Activated CD8-positive, alpha-beta T cell treated with anti-CD3 and anti-CD28 coated beads, Interleukin-2, amount 10 ng/mL, durations not matched to agents 7 days and 5 days (primary cell): ENCODE data around the gene SYNE1. TPM values are rescaled to one million over a fixed set of nuclear protein-coding genes. Genes with fewer than 3 reads are reported as not detected.
"Not testable (repeated sequence)": the region's sequence is repeated elsewhere in the genome, so short reads cannot be mapped to it uniquely, and the experiment has no call there.

Experiments
- ATAC-seq: fragments of 150-1000 bp; cut with Tn5 transposase; one replicate; pipeline ENCODE4 v1.10.0; 2021; ENCODE audit warnings: moderate library complexity
- CTCF ChIA-PET: fragments of 350-600 bp; sonication (Branson Sonifier 250); formaldehyde crosslinking; loops from one replicate; lab custom pipeline; 2021; ENCODE audit warnings: antibody characterized with exemption; lab: Charles Lee
- POLR2A ChIA-PET: fragments of 350-600 bp; sonication (Branson Sonifier 250); formaldehyde crosslinking; loops from one replicate; lab custom pipeline; 2021; ENCODE audit warnings: antibody characterized with exemption; lab: Charles Lee
- DNase-seq: peaks from one replicate; pipeline ENCODE4 v3.0.0-alpha.2; 2020
- H3K27ac Mint-ChIP-seq: one replicate; pipeline ENCODE4 v1.8.0; 2021; ENCODE audit warnings: mild to moderate bottlenecking, mixed read lengths
- H3K27me3 Mint-ChIP-seq: one replicate; pipeline ENCODE4 v1.8.0; 2021; ENCODE audit warnings: low read depth, mixed read lengths
- H3K36me3 Mint-ChIP-seq: one replicate; pipeline ENCODE4 v1.8.0; 2021; ENCODE audit warnings: low read depth, mixed read lengths
- H3K4me1 Mint-ChIP-seq: one replicate; pipeline ENCODE4 v1.8.0; 2021; ENCODE audit warnings: low read depth, mixed read lengths
- H3K4me3 Mint-ChIP-seq: one replicate; pipeline ENCODE4 v1.8.0; 2021; ENCODE audit warnings: mild to moderate bottlenecking, mixed read lengths
- H3K9me3 Mint-ChIP-seq: one replicate; pipeline ENCODE4 v1.8.0; 2022; ENCODE audit warnings: mixed read lengths; ENCODE audit not compliant: insufficient read depth
- total RNA-seq, 2 experiments: library from RNA; stranded (reverse); gene quantifications; one replicate each; pipeline ENCODE4 v1.2.3, GENCODE V29; 2021

The SYNE1 gene
- total RNA-seq, 2 experiments from 2014 or later = 57.0 to 63.8 TPM

- H3K4me1 Mint-ChIP-seq = no peaks in the 10 kb centered on the region
- peaks cover 10% of the 10 kb centered on the region for H3K27me3 Mint-ChIP-seq
- ATAC-seq (no peak), DNase-seq (no peak)
- H3K36me3 Mint-ChIP-seq = no peaks in the 10 kb centered on the region
- H3K4me3 Mint-ChIP-seq = no peak overlapping the region
- H3K27ac Mint-ChIP-seq = no peak overlapping the region
- H3K9me3 Mint-ChIP-seq = no peaks in the 10 kb centered on the region
- POLR2A ChIA-PET = no interaction called here
- CTCF ChIA-PET = no interaction called here
Observed at GRCh38 chr6:152343735-152344360, 293.3 kb downstream of the SYNE1 start.

GRCh38 chr6:152341596-152341995 is 295.6 kb downstream of the SYNE1 start:
- ChIA-PET CTCF (no interaction called here), POLR2A (no interaction called here)
- H3K36me3 Mint-ChIP-seq = no peaks in the 10 kb centered on the region
- DNase-seq (no peak), ATAC-seq (no peak)
- peaks cover 5% of the 10 kb centered on the region for H3K4me1 Mint-ChIP-seq
- H3K9me3 Mint-ChIP-seq = no peaks in the 10 kb centered on the region
- no peak overlapping the region for H3K4me3 Mint-ChIP-seq
- H3K27me3 Mint-ChIP-seq = peaks cover 12% of the 10 kb centered on the region
- no peak overlapping the region for H3K27ac Mint-ChIP-seq

- Mint-ChIP-seq H3K4me1 (peaks cover 5% of the 10 kb centered on the region), H3K4me3 (no peak overlapping the region), H3K36me3 (no peaks in the 10 kb centered on the region), H3K27ac (no peak overlapping the region), H3K9me3 (no peaks in the 10 kb centered on the region), H3K27me3 (peaks cover 7% of the 10 kb centered on the region)
- ChIA-PET CTCF (interaction anchor here (0.6 to 3.7 kb wide), 41 partner anchors 9 to 1159 kb away, joined by 3 to 60 read pairs (median 4); no protein-coding TSS in a partner anchor), POLR2A (interaction anchor here (0.5 to 2.8 kb wide), 2 partner anchors 9 to 36 kb away, joined by 3 to 12 read pairs; no protein-coding TSS in a partner anchor)
- DNase-seq (peak; percentile 66), ATAC-seq (peak; percentile 77)
Observed at GRCh38 chr6:152338335-152339125, 298.6 kb downstream of the SYNE1 start.

GRCh38 chr6:152334555-152334954 is 302.6 kb downstream of the SYNE1 start:
- H3K27me3 Mint-ChIP-seq = peaks cover 5% of the 10 kb centered on the region
- ATAC-seq = no peak
- ChIA-PET POLR2A (no interaction called here), CTCF (no interaction called here)
- no peak for DNase-seq
- no peak overlapping the region for H3K4me3 Mint-ChIP-seq
- H3K27ac Mint-ChIP-seq = no peak overlapping the region
- no peaks in the 10 kb centered on the region for H3K9me3 Mint-ChIP-seq
- no peaks in the 10 kb centered on the region for H3K36me3 Mint-ChIP-seq
- H3K4me1 Mint-ChIP-seq = peaks cover 5% of the 10 kb centered on the region

- no peaks in the 10 kb centered on the region for H3K4me1 Mint-ChIP-seq
Observed at GRCh38 chr6:152330961-152331360, 306.2 kb downstream of the SYNE1 start.

GRCh38 chr6:152329638-152330448 is 307.3 kb downstream of the SYNE1 start:
- Mint-ChIP-seq H3K4me1 (no peaks in the 10 kb centered on the region), H3K27me3 (peaks cover 5% of the 10 kb centered on the region), H3K4me3 (no peak overlapping the region), H3K36me3 (no peaks in the 10 kb centered on the region), H3K27ac (no peak overlapping the region), H3K9me3 (no peaks in the 10 kb centered on the region)
- CTCF ChIA-PET = interaction anchor here (1.1 kb wide), 1 partner anchor 8 kb away, joined by 5 read pairs; no protein-coding TSS in a partner anchor
- DNase-seq = no peak
- POLR2A ChIA-PET = interaction anchor here (0.6 kb wide), 1 partner anchor 8 kb away, joined by 3 read pairs; no protein-coding TSS in a partner anchor
- no peak for ATAC-seq

More at GRCh38 chr6:152330961-152331360, 306.2 kb downstream of the SYNE1 start:
- Mint-ChIP-seq H3K36me3 (no peaks in the 10 kb centered on the region), H3K27ac (no peak overlapping the region), H3K9me3 (no peaks in the 10 kb centered on the region), H3K4me3 (no peak overlapping the region), H3K27me3 (peaks cover 3% of the 10 kb centered on the region)
- ATAC-seq = no peak
- no peak for DNase-seq
- POLR2A ChIA-PET = no interaction called here
- CTCF ChIA-PET = no interaction called here

GRCh38 chr6:152328200-152328599 is 309.0 kb downstream of the SYNE1 start:
- H3K9me3 Mint-ChIP-seq, DNase-seq, H3K36me3 Mint-ChIP-seq, ATAC-seq, H3K27me3 Mint-ChIP-seq, H3K4me1 Mint-ChIP-seq, H3K27ac Mint-ChIP-seq, H3K4me3 Mint-ChIP-seq, POLR2A ChIA-PET: not testable (repeated sequence)
- CTCF ChIA-PET = interaction anchor here (0.8 to 1.5 kb wide), 3 partner anchors 10 to 26 kb away, joined by 3 to 4 read pairs (median 4); no protein-coding TSS in a partner anchor

GRCh38 chr6:152323376-152323775 is 313.8 kb downstream of the SYNE1 start:
- H3K27ac Mint-ChIP-seq = no peak overlapping the region
- peaks cover 5% of the 10 kb centered on the region for H3K27me3 Mint-ChIP-seq
- ChIA-PET CTCF (no interaction called here), POLR2A (no interaction called here)
- H3K36me3 Mint-ChIP-seq = no peaks in the 10 kb centered on the region
- ATAC-seq = no peak
- DNase-seq = no peak
- H3K4me1 Mint-ChIP-seq = no peaks in the 10 kb centered on the region
- H3K4me3 Mint-ChIP-seq = no peak overlapping the region
- H3K9me3 Mint-ChIP-seq = no peaks in the 10 kb centered on the region

- POLR2A ChIA-PET = interaction anchor here (1.3 kb wide), 1 partner anchor 16 kb away, joined by 3 read pairs; no protein-coding TSS in a partner anchor
- CTCF ChIA-PET = interaction anchor here (1.3 to 1.6 kb wide), 2 partner anchors 16 to 39 kb away, joined by 3 to 5 read pairs; no protein-coding TSS in a partner anchor
- ATAC-seq (no peak), DNase-seq (no peak)
- peaks cover 7% of the 10 kb centered on the region for H3K27me3 Mint-ChIP-seq
- H3K36me3 Mint-ChIP-seq = no peaks in the 10 kb centered on the region
- H3K27ac Mint-ChIP-seq = no peak overlapping the region
- no peak overlapping the region for H3K4me3 Mint-ChIP-seq
- H3K4me1 Mint-ChIP-seq = peaks cover 4% of the 10 kb centered on the region
- H3K9me3 Mint-ChIP-seq = no peaks in the 10 kb centered on the region
Observed at GRCh38 chr6:152318278-152318677, 318.9 kb downstream of the SYNE1 start.

GRCh38 chr6:152316024-152316423 is 321.1 kb downstream of the SYNE1 start:
- no peaks in the 10 kb centered on the region for H3K9me3 Mint-ChIP-seq
- CTCF ChIA-PET = interaction anchor here (1.1 to 2.9 kb wide), 2 partner anchors 22 to 23 kb away, joined by 3 to 13 read pairs; no protein-coding TSS in a partner anchor
- DNase-seq (no peak), ATAC-seq (no peak)
- no peak overlapping the region for H3K27ac Mint-ChIP-seq
- peaks cover 9% of the 10 kb centered on the region for H3K27me3 Mint-ChIP-seq
- POLR2A ChIA-PET = no interaction called here
- H3K4me1 Mint-ChIP-seq = peaks cover 9% of the 10 kb centered on the region
- H3K36me3 Mint-ChIP-seq = no peaks in the 10 kb centered on the region
- H3K4me3 Mint-ChIP-seq = no peak overlapping the region

- H3K27me3 Mint-ChIP-seq = peaks cover 9% of the 10 kb centered on the region
- DNase-seq (no peak), ATAC-seq (no peak)
- no peaks in the 10 kb centered on the region for H3K9me3 Mint-ChIP-seq
- no peak overlapping the region for H3K4me3 Mint-ChIP-seq
- POLR2A ChIA-PET = no interaction called here
- H3K36me3 Mint-ChIP-seq = no peaks in the 10 kb centered on the region
- no peak overlapping the region for H3K27ac Mint-ChIP-seq
- H3K4me1 Mint-ChIP-seq = peaks cover 20% of the 10 kb centered on the region
- CTCF ChIA-PET = no interaction called here
Observed at GRCh38 chr6:152314483-152314832, 322.7 kb downstream of the SYNE1 start.
